A172 (cell line): Measurements from ENCODE around the gene PTGIS. TPM values are rescaled to one million over a fixed set of nuclear protein-coding genes. Genes with fewer than 3 reads are reported as not detected.

ENCODE experiments used
- DNase-seq: peaks from one replicate; pipeline ENCODE4 v3.0.0-alpha.2; 2015; ENCODE audit warnings: low spot score
- total RNA-seq: library from RNA; depleted of rRNA; stranded (reverse); fragments of >200 nt; shearing (Covaris generic); gene quantifications from 2 replicates; pipeline ENCODE4 v1.2.3, GENCODE V29; 2014

PTGIS gene
- total RNA-seq, 1 experiment from 2014 or later, result 0.07 TPM

GRCh38 chr20:49496553-49497397, 71.2 kb downstream of the PTGIS start:
- no peak for DNase-seq

DNA sequence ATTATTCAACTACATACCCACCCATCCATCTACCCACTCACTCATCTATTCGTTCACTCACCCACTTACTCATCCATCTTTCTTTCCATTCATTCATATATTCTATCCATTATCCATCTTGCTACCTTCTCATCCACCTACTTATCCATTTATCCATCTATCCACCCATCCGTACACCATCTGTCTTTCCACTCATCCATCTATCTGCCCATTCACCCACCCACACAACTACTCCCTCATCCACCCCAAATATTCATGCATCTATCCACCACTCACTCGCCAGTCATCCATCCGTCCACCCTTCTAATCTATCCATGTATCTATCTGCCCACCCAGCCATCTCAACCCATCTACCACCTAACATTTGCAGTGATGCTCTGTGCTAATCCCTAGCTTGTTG, 71.9 kb downstream of the PTGIS start:
- DNase-seq, result no peak

DNA sequence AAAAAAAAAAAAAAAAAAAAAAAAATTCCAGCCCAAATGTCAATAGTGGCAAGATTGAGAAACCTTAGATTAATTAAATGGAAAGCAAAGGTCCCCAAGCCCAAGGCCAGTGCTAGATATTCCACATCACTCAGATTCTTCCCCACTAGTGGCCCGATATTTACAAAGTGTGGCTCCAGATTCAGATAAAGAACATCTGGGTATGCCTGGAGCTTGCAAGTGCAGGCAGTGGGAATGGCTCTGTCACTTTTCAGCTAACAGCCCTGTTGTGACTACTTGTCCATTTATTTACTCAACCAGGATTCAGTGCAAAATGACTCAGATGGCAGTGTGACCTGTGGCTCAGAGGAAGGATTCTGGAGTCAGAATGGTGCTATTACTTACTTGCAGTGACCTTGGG, 77.2 kb downstream of the PTGIS start:
- no peak for DNase-seq

- DNase-seq, result no peak
Observed at GRCh38 chr20:49489688-49490087, 78.2 kb downstream of the PTGIS start.

DNA sequence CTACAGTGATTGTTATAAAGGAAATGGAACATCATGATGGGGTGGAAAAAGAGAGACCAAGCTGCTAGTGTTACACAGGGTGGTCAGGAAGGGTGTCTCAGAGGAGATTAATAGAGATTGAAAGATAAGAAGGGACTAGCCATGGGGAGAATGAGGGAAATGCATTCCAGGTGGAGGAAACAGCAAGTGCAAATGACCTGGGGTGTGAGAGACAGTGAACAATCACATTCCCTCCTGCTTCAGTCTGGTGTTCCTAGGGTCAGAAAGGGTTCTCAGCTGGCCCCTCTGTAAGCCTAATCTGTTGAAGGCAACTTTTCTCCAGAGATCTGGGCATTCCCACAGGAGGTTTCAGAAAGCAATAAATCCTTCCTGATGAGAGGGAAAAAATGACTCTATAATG, 81.9 kb downstream of the PTGIS start:
- no peak for DNase-seq

GRCh38 chr20:49485563-49485962, 82.4 kb downstream of the PTGIS start:
- DNase-seq, result no peak

DNA sequence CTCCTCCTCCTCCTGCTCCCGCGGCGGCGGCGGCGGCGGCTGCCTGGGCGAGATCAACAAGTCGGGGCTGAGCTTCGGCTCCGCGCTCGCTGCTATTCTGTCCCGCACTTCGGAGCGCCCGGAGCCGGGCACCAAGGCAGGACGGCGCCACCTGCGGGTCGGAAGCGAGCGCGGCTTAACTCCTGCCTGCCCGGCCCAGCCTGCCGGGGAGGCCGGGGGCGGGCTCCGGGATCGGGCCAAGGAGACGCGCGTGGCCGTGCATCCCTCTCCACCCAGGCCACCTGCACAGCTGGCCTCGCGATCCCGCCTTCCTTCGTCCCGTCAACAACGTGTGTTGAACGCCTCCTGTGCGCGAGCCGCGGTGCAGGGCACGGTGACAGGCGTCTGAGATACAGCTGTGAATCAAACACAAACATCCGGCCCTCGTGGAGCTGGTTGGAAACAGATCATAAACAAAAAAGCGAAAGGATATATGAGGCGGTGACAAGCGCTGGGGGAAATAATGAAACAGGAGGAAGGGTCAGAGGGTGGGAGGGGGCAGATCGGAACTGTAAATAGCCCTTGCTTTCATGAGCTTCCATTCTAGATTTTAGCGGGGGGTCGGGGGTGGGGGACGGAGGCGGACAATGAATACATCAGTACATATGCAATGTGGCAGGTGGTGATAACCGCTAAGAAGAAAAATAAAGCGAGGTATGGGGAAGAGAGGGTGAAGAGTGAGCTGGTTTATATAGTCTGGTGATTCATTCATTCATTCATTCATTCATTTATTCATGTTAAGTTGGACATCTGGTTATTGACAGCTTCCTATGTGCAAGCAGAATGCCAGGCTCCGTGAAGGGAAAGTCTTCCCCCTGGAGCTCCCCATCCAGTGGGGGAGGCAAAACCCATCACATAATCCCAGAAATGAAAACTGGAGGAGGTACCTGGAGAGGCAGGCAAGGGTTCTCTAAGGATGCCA, 83.5 kb downstream of the PTGIS start:
- DNase-seq, result peak; percentile 65

- DNase-seq, result no peak
Observed at GRCh38 chr20:49483696-49484123, 84.2 kb downstream of the PTGIS start.

DNA sequence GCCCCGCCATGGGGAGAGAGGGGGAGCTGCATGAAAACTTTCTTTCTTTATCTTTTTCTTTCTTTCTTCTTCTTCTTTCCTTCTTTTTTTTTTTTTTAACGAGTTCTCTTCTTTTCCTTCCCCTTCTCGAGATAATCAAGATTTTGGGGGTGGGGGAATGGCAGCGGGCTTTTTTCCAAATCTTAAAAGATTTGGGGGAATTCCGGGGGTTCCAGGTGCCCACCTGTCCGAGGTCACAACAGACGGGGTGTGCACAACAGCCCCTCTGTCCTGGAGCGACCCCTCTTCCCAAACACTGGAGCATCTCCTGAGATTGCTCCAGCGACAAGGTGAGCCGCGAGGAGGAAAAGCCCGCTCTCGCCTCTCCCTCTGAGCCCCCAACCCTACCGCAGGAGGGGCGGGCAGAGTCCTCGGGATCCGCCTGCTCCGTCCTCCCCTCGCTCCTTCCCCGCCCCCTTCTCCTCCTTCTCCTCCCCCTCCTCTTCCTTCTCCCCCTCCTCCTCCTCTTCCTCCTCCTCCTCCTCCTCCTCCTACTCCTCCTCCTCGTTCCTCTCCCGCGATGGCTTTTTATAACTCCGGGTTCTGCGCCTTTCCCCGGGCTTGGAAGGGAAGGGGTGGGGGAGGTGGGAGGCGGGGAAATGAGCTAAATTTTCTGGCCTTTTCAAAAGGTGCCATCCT, 84.8 kb downstream of the PTGIS start:
- DNase-seq, result no peak

DNA sequence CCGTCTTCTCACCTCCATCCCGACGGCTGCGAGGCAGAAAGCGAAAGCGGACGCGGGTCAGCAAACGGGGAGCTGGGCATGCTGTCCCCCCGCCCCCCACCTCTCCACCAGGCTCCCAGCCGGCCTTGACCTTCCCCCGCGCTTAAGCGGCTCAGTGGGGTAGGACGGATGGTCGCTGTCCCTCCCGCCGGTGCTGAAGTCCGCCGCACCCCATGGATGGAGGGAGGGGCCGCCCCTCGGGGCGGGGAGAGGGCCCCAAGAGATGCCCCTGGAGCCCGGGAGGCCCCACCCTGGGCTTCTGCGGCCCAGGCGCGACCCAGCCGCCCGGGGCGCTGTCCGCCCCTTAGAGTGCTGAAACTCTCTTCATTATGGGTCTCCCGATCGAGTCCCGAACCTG, 85.3 kb downstream of the PTGIS start, which contains the start of gene KCNB1:
TSS of gene KCNB1 (minus strand) at position 48 of the 397 bp plus-strand sequence. CDS start 188 bp downstream, outside the sequence.
- peak; percentile 28 for DNase-seq

DNA sequence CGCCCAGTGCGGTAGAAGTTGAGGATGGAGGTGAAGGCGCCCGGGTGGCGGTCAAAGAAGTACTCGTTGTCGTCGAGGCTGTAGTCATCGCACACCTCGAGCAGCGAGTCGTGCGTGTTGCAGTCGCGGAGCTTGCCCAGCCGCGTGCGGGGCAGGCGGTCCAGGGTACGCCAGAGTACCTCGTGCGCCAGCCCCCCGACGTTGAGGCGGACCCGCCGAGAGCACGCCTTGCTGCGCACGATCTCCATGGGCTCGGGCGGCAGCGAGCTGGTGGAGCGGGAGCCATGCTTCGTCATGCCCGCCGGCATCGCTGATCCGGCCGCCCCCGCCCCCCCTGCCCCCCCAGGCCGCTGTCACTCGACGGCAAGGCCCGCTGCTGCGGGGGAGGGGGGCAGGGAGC, 85.8 kb downstream of the PTGIS start:
- no peak for DNase-seq

GRCh38 chr20:49481116-49481515, 86.8 kb downstream of the PTGIS start:
- no peak for DNase-seq

- DNase-seq, result no peak
Observed at GRCh38 chr20:49480236-49480635, 87.7 kb downstream of the PTGIS start.

- no peak for DNase-seq
Observed at GRCh38 chr20:49479785-49480184, 88.2 kb downstream of the PTGIS start.

GRCh38 chr20:49478754-49479689, 88.9 kb downstream of the PTGIS start:
- no peak for DNase-seq

GRCh38 chr20:49478266-49478665, 89.7 kb downstream of the PTGIS start:
- DNase-seq, result no peak

DNA sequence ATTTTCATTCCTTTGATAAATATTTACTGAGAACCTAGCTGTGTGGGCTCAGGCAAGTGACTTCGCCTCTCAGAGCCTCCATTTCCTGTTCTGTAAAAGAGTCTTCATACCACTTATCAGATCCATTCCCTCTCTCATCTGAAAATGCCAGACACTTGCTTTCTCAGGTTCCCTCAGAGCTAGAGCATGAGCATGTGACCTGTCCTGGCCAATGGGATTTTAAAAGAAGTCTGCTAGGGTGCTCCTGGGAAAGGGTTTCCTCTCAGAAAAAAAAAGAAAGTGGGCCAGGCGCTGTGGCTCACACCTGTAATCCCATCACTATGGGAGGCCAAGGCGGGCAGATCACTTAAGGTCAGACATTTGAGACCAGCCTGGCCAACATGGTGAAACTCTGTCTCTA, 90.7 kb downstream of the PTGIS start:
- no peak for DNase-seq

- DNase-seq, result peak; percentile 38
Observed at GRCh38 chr20:49476016-49476355, 92.0 kb downstream of the PTGIS start.

- DNase-seq, result no peak
Observed at GRCh38 chr20:49475292-49476015, 92.5 kb downstream of the PTGIS start.

GRCh38 chr20:49471397-49471796, 96.5 kb downstream of the PTGIS start:
- no peak for DNase-seq
